Vagina (tissue), 2 donors: Measurements from ENCODE around the gene FBH1.

ENCODE experiments used
- POLR2A ChIP-seq, 2 donors: fragments of 450-650 bp; IDR thresholded peaks; one replicate each; pipeline ENCODE4 v1.6.1; 2017; ENCODE audit warnings: antibody characterized with exemption in 2 of 2, mild to moderate bottlenecking in 2 of 2, moderate library complexity in 2 of 2
- TF ChIP-seq, protein P1 (sequence below), 3 experiments: fragments of 450-650 bp in 2 of 3; fragments of 200-600 bp in 1 of 3; sonication (generic) in 1 of 3; IDR thresholded peaks; one replicate each; pipeline ENCODE4 v1.5.1; 2017 to 2019; ENCODE audit warnings: antibody characterized with exemption in 3 of 3, mild to moderate bottlenecking in 2 of 3, moderate library complexity in 2 of 3

DNA sequence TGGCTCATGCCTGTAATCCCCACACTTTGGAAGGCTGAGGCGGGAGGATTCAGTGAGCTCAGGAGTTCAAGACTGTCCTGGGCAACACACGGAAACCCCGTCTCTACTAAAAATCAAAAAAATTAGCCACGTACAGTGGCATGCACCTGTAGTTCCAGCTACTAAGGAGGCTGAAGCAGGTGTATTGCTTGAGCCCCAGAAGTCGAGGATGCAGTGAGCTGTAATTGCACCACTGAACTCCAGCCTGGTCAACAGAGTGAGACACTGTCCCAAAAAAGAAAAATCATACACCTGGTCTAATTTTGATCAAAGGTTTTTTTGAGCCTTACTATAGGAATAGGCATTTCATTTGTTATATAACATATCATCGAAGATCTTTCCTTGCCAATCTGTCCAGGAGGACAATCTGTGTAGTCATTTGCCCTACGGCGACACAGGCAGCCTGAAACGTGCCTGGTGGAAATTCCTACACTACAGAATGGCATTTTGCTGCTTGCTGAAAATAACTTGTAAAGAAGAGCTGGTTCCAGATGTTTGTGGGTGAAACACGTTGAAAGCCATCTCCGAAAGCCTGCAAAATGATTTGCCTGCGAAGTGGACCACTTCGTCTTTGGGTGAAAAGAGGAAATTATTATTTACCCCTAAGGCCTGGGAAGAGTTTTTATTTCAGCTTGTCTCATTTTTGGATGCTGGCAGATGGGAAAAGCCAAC is 45.5 kb upstream of the FBH1 start:
- no peak for TF ChIP-seq POLR2A (IDR thresholded peaks at IDR 0.05)
- TF ChIP-seq, protein P1, sequence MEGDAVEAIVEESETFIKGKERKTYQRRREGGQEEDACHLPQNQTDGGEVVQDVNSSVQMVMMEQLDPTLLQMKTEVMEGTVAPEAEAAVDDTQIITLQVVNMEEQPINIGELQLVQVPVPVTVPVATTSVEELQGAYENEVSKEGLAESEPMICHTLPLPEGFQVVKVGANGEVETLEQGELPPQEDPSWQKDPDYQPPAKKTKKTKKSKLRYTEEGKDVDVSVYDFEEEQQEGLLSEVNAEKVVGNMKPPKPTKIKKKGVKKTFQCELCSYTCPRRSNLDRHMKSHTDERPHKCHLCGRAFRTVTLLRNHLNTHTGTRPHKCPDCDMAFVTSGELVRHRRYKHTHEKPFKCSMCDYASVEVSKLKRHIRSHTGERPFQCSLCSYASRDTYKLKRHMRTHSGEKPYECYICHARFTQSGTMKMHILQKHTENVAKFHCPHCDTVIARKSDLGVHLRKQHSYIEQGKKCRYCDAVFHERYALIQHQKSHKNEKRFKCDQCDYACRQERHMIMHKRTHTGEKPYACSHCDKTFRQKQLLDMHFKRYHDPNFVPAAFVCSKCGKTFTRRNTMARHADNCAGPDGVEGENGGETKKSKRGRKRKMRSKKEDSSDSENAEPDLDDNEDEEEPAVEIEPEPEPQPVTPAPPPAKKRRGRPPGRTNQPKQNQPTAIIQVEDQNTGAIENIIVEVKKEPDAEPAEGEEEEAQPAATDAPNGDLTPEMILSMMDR (IDR thresholded peaks at IDR 0.05), result no peak
